Caco-2 (cell line): ENCODE measurements around the gene ZNF260. TPM values are rescaled to one million over a fixed set of nuclear protein-coding genes. Genes with fewer than 3 reads are reported as not detected.

ENCODE experiments used
- BruUV-seq: library from RNA; stranded (reverse); fragments of 400-500 nt; replicated peaks from 2 replicates; lab custom pipeline; 2021; lab: Mats Ljungman, UMichigan
- CTCF ChIA-PET: fragments of 300-600 bp; sonication (Branson Sonifier 250); formaldehyde crosslinking; loops from one replicate; lab custom pipeline; 2022; ENCODE audit warnings: antibody characterized with exemption; lab: Charles Lee
- POLR2A ChIA-PET: fragments of 300-600 bp; sonication (Branson Sonifier 250); formaldehyde crosslinking; loops from one replicate; lab custom pipeline; 2022; ENCODE audit warnings: antibody characterized with exemption; lab: Charles Lee
- DNase-seq, 2 experiments: peaks; one replicate each; pipeline versions ENCODE4 v3.0.0 to v3.0.0-alpha.2; 2020 to 2022
- H3K27me3 ChIP-seq: replicated peaks from 2 replicates; pipeline ENCODE4 v1.6.0; 2011; ENCODE audit warnings: low read length; ENCODE audit not compliant: control insufficient read depth, insufficient read depth
- H3K36me3 ChIP-seq: 2 replicates; pipeline ENCODE4 v1.5.1; 2011; ENCODE audit warnings: low read length; ENCODE audit not compliant: control insufficient read depth, insufficient read depth
- H3K4me1 ChIP-seq: fragments of 250-450 bp; sonication (Bioruptor Pico); 2 replicates; pipeline ENCODE4 v1.5.1; 2020; ENCODE audit warnings: mild to moderate bottlenecking
- H3K4me3 ChIP-seq: 2 replicates; pipeline ENCODE4 v1.5.1; 2011; ENCODE audit warnings: low read depth, mild to moderate bottlenecking, control low read depth, low read length
- H3K9me3 ChIP-seq: fragments of 250-450 bp; sonication (Bioruptor Pico); 2 replicates; pipeline ENCODE4 v1.5.1; 2020; ENCODE audit warnings: mild to moderate bottlenecking, moderate library complexity
- H3K27ac Mint-ChIP-seq: one replicate; pipeline ENCODE4 v1.8.0; 2022; ENCODE audit warnings: mixed read lengths; ENCODE audit not compliant: unreplicated experiment
- H3K27me3 Mint-ChIP-seq: one replicate; pipeline ENCODE4 v1.8.0; 2022; ENCODE audit warnings: mixed read lengths; ENCODE audit not compliant: insufficient read depth, unreplicated experiment
- H3K36me3 Mint-ChIP-seq: one replicate; pipeline ENCODE4 v1.8.0; 2022; ENCODE audit warnings: mild to moderate bottlenecking, mixed read lengths; ENCODE audit not compliant: insufficient read depth, unreplicated experiment
- H3K4me1 Mint-ChIP-seq: one replicate; pipeline ENCODE4 v1.8.0; 2022; ENCODE audit warnings: low read depth, mixed read lengths; ENCODE audit not compliant: unreplicated experiment
- H3K4me3 Mint-ChIP-seq: one replicate; pipeline ENCODE4 v1.8.0; 2022; ENCODE audit warnings: mild to moderate bottlenecking, moderate library complexity, mixed read lengths; ENCODE audit not compliant: unreplicated experiment
- H3K9me3 Mint-ChIP-seq: one replicate; pipeline ENCODE4 v1.8.0; 2022; ENCODE audit warnings: mixed read lengths; ENCODE audit not compliant: unreplicated experiment
- intact Hi-C: fragments of 100-400 bp; cut with micrococcal nuclease; formaldehyde crosslinking; loops from one replicate; pipeline ENCODE4 v1.10.0; 2022; ENCODE audit not compliant: unreplicated experiment
- total RNA-seq: library from RNA; stranded (reverse); gene quantifications from 2 replicates; pipeline ENCODE4 v1.2.3, GENCODE V29; 2022
- TF ChIP-seq, protein P1 (sequence below), 2 experiments: fragments of 200-600 bp in 1 of 2; IDR thresholded peaks; 1 replicate in 1 of 2; 2 replicates in 1 of 2; pipeline versions ENCODE4 v1.5.1 to v1.8.0; 2011 to 2022; ENCODE audit warnings: antibody characterized with exemption in 1 of 2, control low read depth in 1 of 2, inconsistent platforms in 1 of 2, low read depth in 1 of 2, low read length in 1 of 2, mild to moderate bottlenecking in 1 of 2, moderate library complexity in 1 of 2; ENCODE audit not compliant: insufficient read depth in 1 of 2, severe bottlenecking in 1 of 2, unreplicated experiment in 1 of 2

ZNF260 gene
- total RNA-seq, 1 experiment from 2014 or later: 13.2 TPM

DNA sequence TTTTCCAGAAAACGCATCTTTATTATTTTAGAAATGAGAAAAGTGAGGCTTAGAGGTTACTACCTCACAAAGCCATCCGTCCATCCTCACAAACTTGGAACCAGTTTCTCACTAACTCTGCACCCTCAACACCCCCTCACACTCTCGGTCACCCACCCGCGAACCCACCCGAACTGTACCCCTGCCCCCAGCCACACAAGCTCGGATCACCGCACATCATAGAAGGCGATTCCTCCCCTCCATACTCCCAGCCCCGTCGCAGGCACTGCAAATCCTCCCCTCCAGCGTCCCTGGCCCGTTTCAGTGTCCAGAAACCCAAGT lies 238 bp downstream of the ZNF260 start:
- CTCF ChIA-PET: interaction anchor here (1.7 kb wide), 1 partner anchor 38 kb away, joined by 7 read pairs; the partner anchor contains the start of gene ZNF566
- Histone ChIP-seq H3K36me3 (peaks cover 5% of the 10 kb centered on the region), H3K9me3 (peaks cover 7% of the 10 kb centered on the region; the same call in 1 of the 2 replicates), H3K4me3 (peak overlapping the region; percentile 92), H3K4me1 (no peaks in the 10 kb centered on the region), H3K27me3 (no peaks in the 10 kb centered on the region)
- no peak for DNase-seq
- POLR2A ChIA-PET: interaction anchor here (0.6 to 2.0 kb wide), 4 partner anchors 13 to 139 kb away, joined by 3 to 34 read pairs (median 16); partner anchors contain the start of genes ZNF461, ZNF529 and ZNF566
- peaks cover 15% of the 10 kb centered on the region for H3K9me3 Mint-ChIP-seq
- H3K27me3 Mint-ChIP-seq: no peaks in the 10 kb centered on the region
- H3K36me3 Mint-ChIP-seq: peaks cover 42% of the 10 kb centered on the region
- TF ChIP-seq, protein P1, sequence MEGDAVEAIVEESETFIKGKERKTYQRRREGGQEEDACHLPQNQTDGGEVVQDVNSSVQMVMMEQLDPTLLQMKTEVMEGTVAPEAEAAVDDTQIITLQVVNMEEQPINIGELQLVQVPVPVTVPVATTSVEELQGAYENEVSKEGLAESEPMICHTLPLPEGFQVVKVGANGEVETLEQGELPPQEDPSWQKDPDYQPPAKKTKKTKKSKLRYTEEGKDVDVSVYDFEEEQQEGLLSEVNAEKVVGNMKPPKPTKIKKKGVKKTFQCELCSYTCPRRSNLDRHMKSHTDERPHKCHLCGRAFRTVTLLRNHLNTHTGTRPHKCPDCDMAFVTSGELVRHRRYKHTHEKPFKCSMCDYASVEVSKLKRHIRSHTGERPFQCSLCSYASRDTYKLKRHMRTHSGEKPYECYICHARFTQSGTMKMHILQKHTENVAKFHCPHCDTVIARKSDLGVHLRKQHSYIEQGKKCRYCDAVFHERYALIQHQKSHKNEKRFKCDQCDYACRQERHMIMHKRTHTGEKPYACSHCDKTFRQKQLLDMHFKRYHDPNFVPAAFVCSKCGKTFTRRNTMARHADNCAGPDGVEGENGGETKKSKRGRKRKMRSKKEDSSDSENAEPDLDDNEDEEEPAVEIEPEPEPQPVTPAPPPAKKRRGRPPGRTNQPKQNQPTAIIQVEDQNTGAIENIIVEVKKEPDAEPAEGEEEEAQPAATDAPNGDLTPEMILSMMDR (IDR thresholded peaks at IDR 0.05; ENCODE audit: insufficient read depth in 1 of 2, low read depth in 1 of 2, low read length in 1 of 2, severe bottlenecking in 1 of 2, unreplicated experiment in 1 of 2): no peak
- H3K4me1 Mint-ChIP-seq: peaks cover 6% of the 10 kb centered on the region
- intact Hi-C loops: loop anchor here (1.0 to 5.0 kb wide), 6 partner anchors 39 to 401 kb away; partner anchors contain the start of genes ZFP82, ZNF529, ZNF566 and ZNF567
- peak overlapping the region; percentile 99 for H3K27ac Mint-ChIP-seq
- BruUV-seq: no TSS peak
- peak overlapping the region; percentile 100 for H3K4me3 Mint-ChIP-seq

DNA sequence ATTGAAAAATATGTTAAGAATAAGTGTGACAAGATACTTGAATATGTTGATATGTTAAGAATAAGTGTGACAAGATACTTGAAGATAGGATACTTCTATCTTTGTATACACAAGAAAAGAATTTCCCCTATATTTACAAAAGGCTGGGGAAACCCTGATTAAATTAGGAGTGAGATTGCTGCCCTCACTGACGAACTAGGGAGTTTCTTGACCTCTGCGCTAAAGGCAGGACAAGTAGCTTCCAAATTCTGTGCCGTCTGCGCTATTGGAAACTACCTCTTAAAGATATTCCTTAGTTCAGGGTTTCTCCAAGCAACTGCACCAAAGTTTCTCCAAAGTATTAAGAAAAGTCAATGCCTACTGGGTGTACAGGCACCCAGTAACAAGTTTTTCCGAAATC lies 730 bp downstream of the ZNF260 start:
- Histone ChIP-seq H3K9me3 (peaks cover 7% of the 10 kb centered on the region; the same call in 1 of the 2 replicates), H3K27me3 (no peaks in the 10 kb centered on the region), H3K4me3 (peak overlapping the region; percentile 92), H3K4me1 (no peaks in the 10 kb centered on the region), H3K36me3 (peaks cover 7% of the 10 kb centered on the region)
- intact Hi-C loops: loop anchor here (5.0 kb wide), 2 partner anchors 160 to 245 kb away; partner anchors contain the start of genes ZNF567 and ZNF850
- H3K36me3 Mint-ChIP-seq: peaks cover 47% of the 10 kb centered on the region
- H3K9me3 Mint-ChIP-seq: peaks cover 19% of the 10 kb centered on the region
- H3K4me3 Mint-ChIP-seq: peak overlapping the region; percentile 100
- peak overlapping the region; percentile 99 for H3K27ac Mint-ChIP-seq
- BruUV-seq: TSS peak; percentile 72
- DNase-seq: no peak
- CTCF ChIA-PET: no interaction called here
- H3K4me1 Mint-ChIP-seq: peaks cover 6% of the 10 kb centered on the region
- TF ChIP-seq, protein P1 (IDR thresholded peaks at IDR 0.05; ENCODE audit: insufficient read depth in 1 of 2, low read depth in 1 of 2, low read length in 1 of 2, severe bottlenecking in 1 of 2, unreplicated experiment in 1 of 2): no peak
- POLR2A ChIA-PET: interaction anchor here (1.7 kb wide), 1 partner anchor 38 kb away, joined by 34 read pairs; the partner anchor contains the start of gene ZNF566
- H3K27me3 Mint-ChIP-seq: no peaks in the 10 kb centered on the region

DNA sequence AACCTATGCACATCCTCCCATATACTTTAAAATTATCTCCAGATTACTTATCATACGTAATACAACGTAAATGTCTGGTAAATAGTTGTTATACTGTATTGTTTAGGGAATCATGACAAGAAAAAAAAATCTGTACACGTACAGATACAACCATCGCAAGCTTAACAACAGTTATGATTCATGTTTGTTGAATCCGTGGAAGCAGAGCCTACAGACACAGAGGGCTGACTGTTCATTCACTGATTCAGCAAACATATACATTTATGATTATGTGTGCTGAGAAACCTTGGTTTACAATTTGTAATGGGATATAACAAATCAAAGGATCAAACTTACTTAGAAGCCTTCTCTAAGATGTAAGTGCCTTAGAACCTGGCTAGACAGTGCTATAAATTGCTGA lies 1.5 kb downstream of the ZNF260 start:
- intact Hi-C loops: loop anchor here (5.0 kb wide), 2 partner anchors 161 to 246 kb away; partner anchors contain the start of genes ZNF567 and ZNF850
- Mint-ChIP-seq H3K27ac (no peak overlapping the region), H3K27me3 (no peaks in the 10 kb centered on the region), H3K36me3 (peaks cover 47% of the 10 kb centered on the region), H3K9me3 (peaks cover 19% of the 10 kb centered on the region), H3K4me3 (peak overlapping the region; percentile 100), H3K4me1 (peaks cover 6% of the 10 kb centered on the region)
- BruUV-seq: no TSS peak
- ChIA-PET CTCF (no interaction called here), POLR2A (no interaction called here)
- no peak for DNase-seq
- TF ChIP-seq, protein P1 (IDR thresholded peaks at IDR 0.05; ENCODE audit: insufficient read depth in 1 of 2, low read depth in 1 of 2, low read length in 1 of 2, severe bottlenecking in 1 of 2, unreplicated experiment in 1 of 2): no peak
- no peak overlapping the region for H3K4me3 ChIP-seq
- H3K4me1 ChIP-seq: no peaks in the 10 kb centered on the region
- H3K27me3 ChIP-seq: no peaks in the 10 kb centered on the region
- peaks cover 7% of the 10 kb centered on the region for H3K36me3 ChIP-seq
- H3K9me3 ChIP-seq: peaks cover 12% of the 10 kb centered on the region; the same call in 1 of the 2 replicates
